Pancreas (tissue), 10 donors: Measurements from ENCODE around the gene DENND1A. TPM values are rescaled to one million over a fixed set of nuclear protein-coding genes. Genes with fewer than 3 reads are reported as not detected.
"Not testable (repeated sequence)": the region's sequence is repeated elsewhere in the genome, so short reads cannot be mapped to it uniquely, and the experiment has no call there.

Experiments used
- ATAC-seq, 4 donors: fragments of 200-7000 bp; cut with Tn5 transposase; one replicate each; pipeline versions ENCODE4 v1.8.0 to v1.9.1; 2020; ENCODE audit warnings: mild to moderate bottlenecking in 4 of 4, moderate library complexity in 4 of 4
- DNase-seq, 6 donors: peaks; one replicate each; pipeline ENCODE4 v3.0.0-alpha.2; 2020
- FAIRE-seq: peaks from 2 replicates; lab custom pipeline; 2012; peaks lifted over from hg19 to GRCh38; lab: Jason Lieb, UNC
- H3K27ac ChIP-seq, 4 donors: fragments of 200-600 bp; sonication (generic); 1 replicate in 3 of 4; 2 replicates in 1 of 4; pipeline versions ENCODE4 v1.5.0 to v1.8.0; 2020
- H3K27me3 ChIP-seq, 4 donors: fragments of 200-600 bp; one replicate each; pipeline ENCODE4 v1.8.0; 2021
- H3K36me3 ChIP-seq, 3 donors: fragments of 200-600 bp; sonication (generic) in 1 of 3; one replicate each; pipeline versions ENCODE4 v1.5.0 to v1.8.0; 2020 to 2021
- H3K4me1 ChIP-seq, 3 donors: fragments of 200-600 bp; one replicate each; pipeline ENCODE4 v1.8.0; 2021
- H3K4me3 ChIP-seq, 4 donors: fragments of 200-600 bp; sonication (generic) in 2 of 4; one replicate each; pipeline versions ENCODE4 v1.5.0 to v1.8.0; 2020 to 2021
- H3K9me3 ChIP-seq, 4 donors: fragments of 200-600 bp; one replicate each; pipeline ENCODE4 v1.8.0; 2021
- WGBS, 2 donors: extraction: QIAGEN DNeasy Blood & Tissue Kit; methylation state at CpG; one replicate each; pipeline ENCODE4 v1.1.7; 2013; 5-methylcytosine and 5-hydroxymethylcytosine counted together
- intact Hi-C, 3 donors: fragments of 100-400 bp; cut with DNase I; formaldehyde crosslinking; loops; one replicate each; pipeline versions ENCODE4 v1.11.1 to v1.14.2; 2022
- polyA plus RNA-seq, 2 donors: library from polyadenylated mRNA; stranded (reverse); fragments of 200-250 nt; gene quantifications; one replicate each; pipeline ENCODE4 v1.2.3, GENCODE V29; 2013
- total RNA-seq, 6 donors: library from RNA; stranded (reverse); fragmentation: NEBNext Ultra II Directional in 4 of 6; extraction: Animal tissue kit (Norgen Biotek cat#: 25700) in 4 of 6; gene quantifications; one replicate each; pipeline versions ENCODE4 v1.2.1 to v1.2.4, GENCODE V29; 2021 to 2023
- TF ChIP-seq, protein P1 (sequence below), 4 donors: fragments of 200-600 bp; sonication (generic) in 3 of 4; IDR thresholded peaks; one replicate each; pipeline versions ENCODE4 v1.5.0 to v1.8.0; 2021; ENCODE audit warnings: antibody characterized with exemption in 4 of 4
- donor health status: healthy with polysubstance abuse.
- donor health status: DM: no; HTN: no; CAD: no; lungs with moderate emphysema.
- donor health status: DM: no; HTN: no; CAD: no.
- donor health status: control.
- donor health status: control.
- donor health status: Bipolar disorder and iron deficiency.
- donor health status: DM: yes; HTN: yes; CAD: no.
- donor health status: DM: no; HTN: no; CAD: no.
- donor health status: DM: no; HTN: no; CAD: no.
- donor health status: DM: yes; HTN: yes; CAD: no.

DENND1A gene
- total and polyA plus RNA-seq, 8 donors = 4.5 to 8.3 (median 5.6) TPM

DNA sequence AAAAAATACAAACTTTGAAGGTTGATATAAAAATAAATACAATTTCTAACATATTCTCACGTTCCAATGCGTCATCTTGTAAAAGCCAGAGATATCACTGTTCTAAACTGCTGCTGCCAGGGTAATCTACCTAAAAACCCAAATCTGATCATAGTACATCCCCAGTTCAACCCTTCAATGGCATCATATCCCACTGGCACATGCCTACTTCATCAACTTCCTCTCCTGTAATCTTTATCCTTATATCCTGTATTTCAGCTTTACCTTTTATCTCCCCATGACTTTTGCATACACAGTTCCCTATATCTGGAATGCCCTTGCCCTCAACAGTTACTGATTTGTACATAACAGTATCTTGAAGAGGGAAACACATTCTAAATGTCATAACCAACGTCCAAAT is 7.5 kb downstream of the DENND1A start:
- no peak for FAIRE-seq
- no peaks in the 10 kb centered on the region for H3K27me3 ChIP-seq
- intact Hi-C loops = no loop called here
- WGBS, 2 donors = 71 to 74% methylated on average over 3 of the region's 3 CpGs
- H3K9me3 ChIP-seq = no peaks in the 10 kb centered on the region
- no peaks in the 10 kb centered on the region for H3K36me3 ChIP-seq
- H3K4me1 ChIP-seq = peaks cover under 1 to 7% (median 3%) of the 10 kb centered on the region in 3 donors
- no peak overlapping the region for H3K4me3 ChIP-seq
- H3K27ac ChIP-seq = no peak overlapping the region
- no peak for DNase-seq
- TF ChIP-seq, protein P1, sequence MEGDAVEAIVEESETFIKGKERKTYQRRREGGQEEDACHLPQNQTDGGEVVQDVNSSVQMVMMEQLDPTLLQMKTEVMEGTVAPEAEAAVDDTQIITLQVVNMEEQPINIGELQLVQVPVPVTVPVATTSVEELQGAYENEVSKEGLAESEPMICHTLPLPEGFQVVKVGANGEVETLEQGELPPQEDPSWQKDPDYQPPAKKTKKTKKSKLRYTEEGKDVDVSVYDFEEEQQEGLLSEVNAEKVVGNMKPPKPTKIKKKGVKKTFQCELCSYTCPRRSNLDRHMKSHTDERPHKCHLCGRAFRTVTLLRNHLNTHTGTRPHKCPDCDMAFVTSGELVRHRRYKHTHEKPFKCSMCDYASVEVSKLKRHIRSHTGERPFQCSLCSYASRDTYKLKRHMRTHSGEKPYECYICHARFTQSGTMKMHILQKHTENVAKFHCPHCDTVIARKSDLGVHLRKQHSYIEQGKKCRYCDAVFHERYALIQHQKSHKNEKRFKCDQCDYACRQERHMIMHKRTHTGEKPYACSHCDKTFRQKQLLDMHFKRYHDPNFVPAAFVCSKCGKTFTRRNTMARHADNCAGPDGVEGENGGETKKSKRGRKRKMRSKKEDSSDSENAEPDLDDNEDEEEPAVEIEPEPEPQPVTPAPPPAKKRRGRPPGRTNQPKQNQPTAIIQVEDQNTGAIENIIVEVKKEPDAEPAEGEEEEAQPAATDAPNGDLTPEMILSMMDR (IDR thresholded peaks at IDR 0.05) = no peak
- ATAC-seq = no peak

DNA sequence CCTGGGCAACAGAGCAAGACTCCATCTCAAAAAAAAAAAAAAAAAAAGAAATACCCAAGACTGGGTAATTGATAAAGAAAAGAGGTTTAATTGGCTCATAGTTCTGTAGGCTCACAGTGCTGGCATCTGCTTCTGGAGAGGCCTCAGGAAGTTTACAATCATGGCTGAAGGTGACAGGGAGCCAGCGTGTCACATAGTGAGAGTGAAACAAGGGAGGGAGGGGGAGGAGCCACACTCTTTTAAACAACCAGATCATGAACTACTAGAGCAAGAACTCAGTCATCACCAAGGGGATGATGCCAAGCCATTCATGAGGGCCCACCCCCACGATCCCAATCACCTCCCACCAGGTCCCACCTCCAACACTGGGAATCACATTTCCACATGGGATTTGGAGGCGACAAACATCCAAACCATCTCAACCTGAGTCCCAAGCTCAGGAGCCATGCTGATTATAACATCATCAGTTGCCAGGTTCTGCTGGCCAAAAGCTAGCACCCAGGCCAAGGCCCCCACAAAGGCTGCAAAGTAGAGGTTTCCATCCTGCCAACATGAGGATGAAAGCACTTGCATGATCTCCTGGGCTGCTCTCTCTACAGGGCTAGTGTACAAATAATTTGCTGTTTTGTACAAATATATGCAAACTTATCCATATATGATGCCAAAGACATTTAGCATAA is 15.3 kb downstream of the DENND1A start:
- ATAC-seq (no peak), DNase-seq (no peak), FAIRE-seq (no peak)
- Histone ChIP-seq H3K9me3 (no peaks in the 10 kb centered on the region), H3K4me3 (no peak overlapping the region), H3K27me3 (no peaks in the 10 kb centered on the region), H3K4me1 (no peaks in the 10 kb centered on the region), H3K36me3 (no peaks in the 10 kb centered on the region), H3K27ac (no peak overlapping the region)
- intact Hi-C loops = no loop called here
- WGBS, 2 donors = 90 to 96% methylated on average over 3 of the region's 3 CpGs
- TF ChIP-seq, protein P1 (IDR thresholded peaks at IDR 0.05) = no peak

DNA sequence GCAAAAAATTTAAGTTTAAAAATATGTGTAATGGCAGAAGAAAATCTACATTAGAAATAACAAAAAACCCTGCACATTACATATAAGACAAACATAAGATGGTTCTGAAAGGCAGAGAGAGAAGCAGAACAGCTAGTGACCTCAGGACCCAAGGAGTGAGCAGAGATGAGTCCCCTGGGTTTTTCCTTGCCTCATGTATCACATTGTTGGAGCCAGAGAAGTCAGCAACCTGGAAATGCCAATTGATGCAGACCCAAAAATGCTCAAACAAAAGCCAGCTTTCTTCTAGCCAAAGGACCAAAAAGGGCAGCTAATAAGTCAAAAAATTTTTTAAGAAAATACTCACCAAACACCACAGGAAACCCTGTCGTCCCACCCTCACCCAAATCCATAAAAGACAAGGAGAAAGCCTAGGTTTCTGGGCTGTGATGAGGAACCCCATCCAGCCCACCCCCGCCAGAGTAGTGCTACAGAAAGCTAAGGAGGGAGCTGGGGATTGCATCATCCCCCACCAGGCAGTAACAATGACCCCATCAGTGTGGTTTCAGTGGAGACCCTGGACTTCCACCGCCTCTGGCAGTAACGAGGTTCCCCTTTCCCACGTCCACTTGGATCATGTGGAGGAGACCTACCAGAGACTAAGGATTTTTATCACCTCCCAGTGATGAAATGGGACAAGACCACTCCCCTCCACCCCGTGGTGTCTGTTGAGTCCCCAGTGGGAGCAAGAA is 17.6 kb downstream of the DENND1A start:
- TF ChIP-seq, protein P1 (IDR thresholded peaks at IDR 0.05) = no peak
- no peak for ATAC-seq

DNA sequence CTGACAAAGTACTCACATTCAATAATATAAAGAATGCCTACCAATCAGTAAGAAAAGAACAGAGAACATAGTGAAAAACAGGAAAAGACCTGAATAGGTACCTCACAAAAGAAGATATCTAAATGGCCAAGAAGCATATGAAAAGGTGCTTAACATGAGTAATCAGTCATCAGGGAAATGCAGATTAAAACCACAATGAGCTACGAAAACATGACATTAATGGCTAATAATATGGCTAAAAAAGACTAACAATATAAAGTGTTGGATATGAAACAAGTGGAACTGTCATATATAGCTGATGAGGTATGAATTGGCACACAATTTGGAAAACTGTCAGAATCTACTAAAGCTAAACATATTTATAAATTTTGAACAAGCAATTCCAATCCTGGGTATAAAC is 18.9 kb downstream of the DENND1A start:
- no peaks in the 10 kb centered on the region for H3K4me1 ChIP-seq
- FAIRE-seq (no peak), DNase-seq (no peak), ATAC-seq (no peak)
- 91 to 97% methylated on average over 1 of the region's 1 CpG for WGBS, 2 donors
- H3K4me3 ChIP-seq = no peak overlapping the region
- H3K27me3 ChIP-seq = no peaks in the 10 kb centered on the region
- TF ChIP-seq, protein P1 (IDR thresholded peaks at IDR 0.05) = no peak
- intact Hi-C loops = no loop called here
- no peak overlapping the region for H3K27ac ChIP-seq
- H3K36me3 ChIP-seq = no peaks in the 10 kb centered on the region
- H3K9me3 ChIP-seq = no peaks in the 10 kb centered on the region

More for the DNA sequence above, 17.6 kb downstream of the DENND1A start:
- no peak overlapping the region for H3K4me3 ChIP-seq
- H3K9me3 ChIP-seq = no peaks in the 10 kb centered on the region
- H3K27me3 ChIP-seq = no peaks in the 10 kb centered on the region
- intact Hi-C loops = no loop called here
- FAIRE-seq (no peak), DNase-seq (no peak)
- H3K4me1 ChIP-seq = no peaks in the 10 kb centered on the region
- 90 to 97% methylated on average over 6 of the region's 6 CpGs for WGBS, 2 donors
- H3K36me3 ChIP-seq = no peaks in the 10 kb centered on the region
- no peak overlapping the region for H3K27ac ChIP-seq

DNA sequence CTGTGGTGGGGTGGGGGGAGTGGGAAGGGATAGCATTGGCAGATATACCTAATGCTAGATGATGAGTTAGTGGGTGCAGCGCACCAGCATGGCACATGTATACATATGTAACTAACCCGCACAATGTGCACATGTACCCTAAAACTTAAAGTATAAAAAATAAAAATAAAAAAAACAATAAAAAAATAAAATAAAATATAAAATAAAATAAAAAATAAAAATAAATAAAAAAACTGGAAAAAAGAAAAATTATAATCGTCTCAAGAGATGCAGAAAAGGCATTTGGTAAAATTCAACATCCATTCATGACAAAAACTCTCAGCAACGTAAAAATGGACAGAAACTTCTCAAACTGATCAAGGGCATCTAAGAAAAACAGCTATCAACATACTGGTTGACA is 20.7 kb downstream of the DENND1A start:
- FAIRE-seq, H3K27me3 ChIP-seq, H3K27ac ChIP-seq, H3K4me1 ChIP-seq, ATAC-seq, DNase-seq, intact Hi-C loops, H3K9me3 ChIP-seq, H3K4me3 ChIP-seq, H3K36me3 ChIP-seq: not testable (repeated sequence)
- 96 to 97% methylated on average over 4 of the region's 4 CpGs for WGBS, 2 donors

DNA sequence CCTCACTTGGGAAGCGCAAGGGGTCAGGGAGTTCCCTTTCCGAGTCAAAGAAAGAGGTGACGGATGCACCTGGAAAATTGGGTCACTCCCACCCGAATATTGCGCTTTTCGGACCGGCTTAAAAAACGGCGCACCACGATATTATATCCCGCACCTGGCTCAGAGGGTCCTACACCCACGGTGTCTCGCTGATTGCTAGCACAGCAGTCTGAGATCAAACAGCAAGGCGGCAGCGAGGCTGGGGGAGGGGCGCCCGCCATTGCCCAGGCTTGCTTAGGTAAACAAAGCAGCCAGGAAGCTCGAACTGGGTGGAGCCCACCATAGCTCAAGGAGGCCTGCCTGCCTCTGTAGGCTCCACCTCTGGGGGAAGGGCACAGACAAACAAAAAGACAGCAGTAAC is 26.4 kb downstream of the DENND1A start:
- DNase-seq, ATAC-seq, H3K27ac ChIP-seq, H3K4me3 ChIP-seq, intact Hi-C loops, H3K9me3 ChIP-seq, H3K27me3 ChIP-seq, FAIRE-seq, H3K4me1 ChIP-seq, H3K36me3 ChIP-seq: not testable (repeated sequence)
- 96 to 98% methylated on average over 17 to 18 of the region's 18 CpGs for WGBS, 2 donors
